SIG-M5 treated with dmso at 0.1 percent for 504 hours (cell line): ENCODE measurements around the gene ERVH48-1.
"Not testable (repeated sequence)": the region's sequence is repeated elsewhere in the genome, so short reads cannot be mapped to it uniquely, and the experiment has no call there.

Experiments used
- DNase-seq: peaks from one replicate; lab custom pipeline; 2025; ENCODE audit not compliant: unreplicated experiment; lab: John Stamatoyannopoulos, UW

ERVH48-1 gene

DNA sequence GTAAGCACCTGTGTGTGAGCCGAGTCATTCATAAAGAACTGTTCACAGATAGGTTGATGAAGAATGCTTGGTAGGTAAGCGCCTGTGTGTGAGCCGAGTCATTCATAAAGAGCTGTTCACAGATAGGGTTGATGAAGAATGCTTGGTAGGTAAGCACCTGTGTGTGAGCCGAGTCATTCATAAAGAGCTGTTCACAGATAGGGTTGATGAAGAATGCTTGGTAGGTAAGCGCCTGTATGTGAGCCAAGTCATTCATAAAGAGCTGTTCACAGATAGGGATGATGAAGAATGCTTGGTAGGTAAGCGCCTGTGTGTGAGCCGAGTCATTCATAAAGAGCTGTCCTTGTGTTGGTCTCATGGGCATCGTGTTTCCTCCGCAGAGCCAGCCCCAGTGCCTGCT, 16.9 kb downstream of the ERVH48-1 start:
- DNase-seq, result not testable (repeated sequence)

DNA sequence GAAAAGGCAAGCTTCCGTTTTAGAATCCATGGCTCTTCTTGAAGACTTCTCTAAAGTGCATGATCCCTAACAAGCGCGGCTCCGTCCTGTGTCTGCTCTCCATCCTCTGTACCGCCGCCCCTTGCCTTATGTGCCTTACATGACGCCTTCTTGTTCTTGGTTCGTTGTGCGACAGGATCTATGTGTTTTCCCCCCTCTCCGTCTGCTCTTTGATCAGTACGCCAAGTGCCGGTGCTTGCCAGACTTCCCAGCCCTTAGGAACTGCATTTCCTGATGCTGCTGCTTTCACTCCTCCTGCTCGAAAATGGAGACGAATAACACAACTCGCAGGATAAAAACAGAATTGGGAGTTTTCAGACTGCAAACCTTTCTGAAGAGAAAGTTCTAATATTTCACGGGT, 19.2 kb downstream of the ERVH48-1 start:
- no peak for DNase-seq

DNA sequence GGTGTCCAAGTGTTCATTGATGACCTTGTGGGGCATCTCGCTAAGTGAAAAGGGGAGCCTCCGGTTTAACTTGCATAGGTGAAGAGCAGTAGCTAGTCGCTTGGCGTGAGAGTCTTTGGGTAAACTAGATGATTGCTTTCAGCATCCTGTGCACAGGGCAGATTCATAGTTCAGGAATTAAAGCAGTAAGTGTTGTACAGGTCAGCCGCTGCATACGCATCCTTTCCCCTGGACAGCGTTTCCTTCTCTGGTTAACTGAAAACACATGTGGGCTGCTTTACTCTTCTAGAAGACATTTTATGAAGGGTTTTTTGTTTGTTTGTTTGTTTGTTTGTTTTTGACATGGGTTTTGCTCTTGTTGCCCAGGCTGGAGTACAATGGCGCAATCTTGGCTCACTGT, 20.2 kb downstream of the ERVH48-1 start:
- DNase-seq, result no peak

- no peak for DNase-seq
Observed at GRCh38 chr21:42903817-42904216, 21.6 kb downstream of the ERVH48-1 start.

- DNase-seq, result no peak
Observed at GRCh38 chr21:42900446-42900845, 25.0 kb downstream of the ERVH48-1 start.

- peak; percentile 98 for DNase-seq
Observed at GRCh38 chr21:42892931-42893755, 32.3 kb downstream of the ERVH48-1 start, which contains the start of gene NDUFV3. NDUFV3 (plus strand) TSS chr21:42893309; CDS start chr21:42893334, 25 bp downstream.

GRCh38 chr21:42892582-42892930, 32.9 kb downstream of the ERVH48-1 start:
- DNase-seq, result no peak

GRCh38 chr21:42887326-42887725, 38.1 kb downstream of the ERVH48-1 start:
- no peak for DNase-seq

DNA sequence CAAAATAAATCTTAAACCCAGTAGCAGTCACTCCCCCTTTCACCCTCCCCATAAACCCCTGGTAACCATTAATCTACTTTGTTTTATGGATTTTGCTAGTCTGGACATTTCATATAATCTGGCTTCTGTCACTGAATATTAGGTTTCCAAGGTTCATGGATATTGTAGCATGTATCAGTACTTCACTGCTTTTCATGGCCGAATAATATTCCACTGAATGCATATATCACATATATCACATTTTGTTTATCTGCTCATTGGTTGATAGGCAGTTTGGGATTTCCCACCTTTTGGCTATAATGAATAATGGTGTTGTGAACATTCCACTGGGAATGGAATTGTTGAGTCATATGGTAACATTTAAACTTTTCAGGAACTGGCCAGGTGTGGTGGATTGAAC, 41.5 kb downstream of the ERVH48-1 start:
- no peak for DNase-seq

GRCh38 chr21:42880352-42880751, 45.1 kb downstream of the ERVH48-1 start:
- DNase-seq, result no peak

GRCh38 chr21:42878993-42879787, 46.2 kb downstream of the ERVH48-1 start, which contains the start of gene WDR4:
WDR4 (minus strand) TSS chr21:42879539; CDS start chr21:42879495, 44 bp downstream.
- DNase-seq, result peak; percentile 96

GRCh38 chr21:42878678-42878992, 46.8 kb downstream of the ERVH48-1 start:
- DNase-seq, result no peak

GRCh38 chr21:42875811-42876210, 49.6 kb downstream of the ERVH48-1 start:
- DNase-seq, result not testable (repeated sequence)

DNA sequence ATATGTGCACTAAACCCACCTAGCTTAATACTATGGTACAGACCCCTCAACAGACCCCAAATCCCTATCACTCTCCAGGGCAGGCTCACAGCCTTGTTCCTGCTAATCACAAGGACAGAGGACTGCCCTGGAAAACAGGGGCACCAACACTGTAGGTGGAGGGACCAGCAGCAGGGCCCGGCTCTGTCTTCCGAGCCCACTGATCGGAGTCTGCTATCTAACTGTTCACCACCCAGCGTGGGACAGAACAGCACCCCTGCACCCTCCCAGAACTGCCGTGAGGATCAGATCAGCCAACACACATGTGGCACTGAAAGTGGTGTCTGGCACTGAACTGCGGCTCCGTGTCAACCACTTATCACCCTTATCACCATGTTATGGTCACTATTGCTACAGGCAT, 52.3 kb downstream of the ERVH48-1 start:
- no peak for DNase-seq

GRCh38 chr21:42868196-42868595, 57.2 kb downstream of the ERVH48-1 start:
- no peak for DNase-seq
